Activated CD8-positive, alpha-beta memory T cell treated with anti-CD3 and anti-CD28 coated beads for 4 hours (primary cell): ENCODE measurements around the gene LRRN2.
"Not testable (repeated sequence)": the region's sequence is repeated elsewhere in the genome, so short reads cannot be mapped to it uniquely, and the experiment has no call there.

ENCODE experiments used
- DNase-seq, 2 donors: peaks; one replicate each; pipeline ENCODE4 v3.0.0-alpha.2; 2020; ENCODE audit warnings: low read depth in 2 of 2

The LRRN2 gene

GRCh38 chr1:204685236-204686006 lies at the start of gene LRRN2:
Gene LRRN2 (minus strand): TSS chr1:204685738. CDS start chr1:204619992, 65,746 bp downstream.
- DNase-seq, result no peak

- no peak for DNase-seq
Measured at GRCh38 chr1:204735042-204735441, 49.5 kb upstream of the LRRN2 start.

- DNase-seq, result no peak
Measured at GRCh38 chr1:204733869-204734596, 48.5 kb upstream of the LRRN2 start.

- no peak for DNase-seq
Measured at GRCh38 chr1:204733289-204733688, 47.8 kb upstream of the LRRN2 start.

GRCh38 chr1:204731985-204732575 lies 46.5 kb upstream of the LRRN2 start:
- DNase-seq, result no peak

- no peak for DNase-seq
Measured at GRCh38 chr1:204731509-204731908, 46.0 kb upstream of the LRRN2 start.

- DNase-seq, result no peak
Measured at GRCh38 chr1:204730826-204731459, 45.4 kb upstream of the LRRN2 start.

- no peak for DNase-seq
Measured at GRCh38 chr1:204729516-204729915, 44.0 kb upstream of the LRRN2 start.

- DNase-seq, result no peak
Measured at GRCh38 chr1:204728456-204728855, 42.9 kb upstream of the LRRN2 start.

GRCh38 chr1:204728045-204728444 lies 42.5 kb upstream of the LRRN2 start:
- no peak for DNase-seq

- not testable (repeated sequence) for DNase-seq
Measured at GRCh38 chr1:204727438-204727837, 41.9 kb upstream of the LRRN2 start.

GRCh38 chr1:204726478-204726877 lies 40.9 kb upstream of the LRRN2 start:
- DNase-seq, result no peak

- no peak for DNase-seq
Measured at GRCh38 chr1:204725821-204726448, 40.4 kb upstream of the LRRN2 start.

GRCh38 chr1:204723131-204723787 lies 37.7 kb upstream of the LRRN2 start:
- no peak for DNase-seq

GRCh38 chr1:204721373-204722055 lies 36.0 kb upstream of the LRRN2 start:
- no peak for DNase-seq

GRCh38 chr1:204716660-204717059 lies 31.1 kb upstream of the LRRN2 start:
- DNase-seq, result no peak

GRCh38 chr1:204714861-204715511 lies 29.4 kb upstream of the LRRN2 start:
- DNase-seq, result no peak

GRCh38 chr1:204714194-204714860 lies 28.8 kb upstream of the LRRN2 start:
- no peak for DNase-seq

GRCh38 chr1:204713541-204713940 lies 28.0 kb upstream of the LRRN2 start:
- no peak for DNase-seq
